ENCODE results near the gene GMEB2. TPM values are rescaled to one million over a fixed set of nuclear protein-coding genes. Genes with fewer than 3 reads are reported as not detected.

GMEB2 gene
- polyA plus RNA-seq, 1 experiment = 6.3 TPM

DNA sequence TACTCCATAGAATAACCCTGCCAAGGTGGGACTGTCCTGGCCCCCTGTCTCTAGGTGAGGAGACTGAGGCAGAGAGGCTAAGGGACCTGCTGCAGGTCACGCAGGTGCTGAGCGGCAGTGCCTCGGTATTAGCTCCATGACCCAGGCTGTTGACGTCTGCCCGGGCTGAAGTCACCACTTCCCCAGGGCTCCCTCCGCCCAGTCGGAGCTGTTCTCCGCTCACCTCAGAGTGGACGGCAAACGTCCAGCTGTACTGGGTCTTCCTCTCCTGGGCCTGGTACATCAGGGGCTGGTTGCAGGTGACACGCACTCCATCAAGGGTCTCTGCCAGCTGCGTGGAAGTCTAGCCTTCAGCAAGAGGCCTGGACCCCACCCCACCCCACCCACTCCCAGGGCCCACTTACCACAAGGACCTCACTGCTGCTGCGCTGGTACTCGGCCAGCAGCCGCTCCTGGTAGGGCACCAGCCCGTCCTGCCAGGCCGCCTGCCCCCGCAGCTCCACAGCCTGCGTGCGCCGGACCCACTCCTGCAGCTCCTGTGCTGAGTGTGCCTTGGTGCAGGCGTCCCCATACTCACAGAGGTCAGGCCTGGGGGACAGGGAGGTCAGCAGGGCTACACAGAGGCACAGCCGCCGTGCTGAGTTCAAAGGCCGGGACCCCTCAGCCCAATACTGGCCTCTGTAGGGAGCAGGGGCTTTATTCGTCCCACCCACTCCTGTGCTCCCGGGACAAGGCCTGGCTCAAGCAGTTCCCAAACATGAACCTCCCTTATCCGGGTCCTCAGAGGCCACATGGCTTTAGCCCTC, 56.4 kb downstream of the GMEB2 start:
- POLR2A ChIA-PET = no interaction called here
- no peak for DNase-seq (ENCODE audit: low read depth, low spot score)
- Histone ChIP-seq H3K4me3 (ENCODE audit: low read depth, low read length) (no peak overlapping the region), H3K27me3 (ENCODE audit: control insufficient read depth, insufficient read depth, low read length) (no peaks in the 10 kb centered on the region), H3K9me3 (ENCODE audit: control insufficient read depth, insufficient read depth, low read length) (no peaks in the 10 kb centered on the region; the same call in 1 of the 2 replicates), H3K27ac (ENCODE audit: low read depth, low read length) (no peak overlapping the region)
- TF ChIP-seq, protein P1, sequence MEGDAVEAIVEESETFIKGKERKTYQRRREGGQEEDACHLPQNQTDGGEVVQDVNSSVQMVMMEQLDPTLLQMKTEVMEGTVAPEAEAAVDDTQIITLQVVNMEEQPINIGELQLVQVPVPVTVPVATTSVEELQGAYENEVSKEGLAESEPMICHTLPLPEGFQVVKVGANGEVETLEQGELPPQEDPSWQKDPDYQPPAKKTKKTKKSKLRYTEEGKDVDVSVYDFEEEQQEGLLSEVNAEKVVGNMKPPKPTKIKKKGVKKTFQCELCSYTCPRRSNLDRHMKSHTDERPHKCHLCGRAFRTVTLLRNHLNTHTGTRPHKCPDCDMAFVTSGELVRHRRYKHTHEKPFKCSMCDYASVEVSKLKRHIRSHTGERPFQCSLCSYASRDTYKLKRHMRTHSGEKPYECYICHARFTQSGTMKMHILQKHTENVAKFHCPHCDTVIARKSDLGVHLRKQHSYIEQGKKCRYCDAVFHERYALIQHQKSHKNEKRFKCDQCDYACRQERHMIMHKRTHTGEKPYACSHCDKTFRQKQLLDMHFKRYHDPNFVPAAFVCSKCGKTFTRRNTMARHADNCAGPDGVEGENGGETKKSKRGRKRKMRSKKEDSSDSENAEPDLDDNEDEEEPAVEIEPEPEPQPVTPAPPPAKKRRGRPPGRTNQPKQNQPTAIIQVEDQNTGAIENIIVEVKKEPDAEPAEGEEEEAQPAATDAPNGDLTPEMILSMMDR (IDR thresholded peaks at IDR 0.05; ENCODE audit: low read depth, low read length) = no peak
- CTCF ChIA-PET = no interaction called here

DNA sequence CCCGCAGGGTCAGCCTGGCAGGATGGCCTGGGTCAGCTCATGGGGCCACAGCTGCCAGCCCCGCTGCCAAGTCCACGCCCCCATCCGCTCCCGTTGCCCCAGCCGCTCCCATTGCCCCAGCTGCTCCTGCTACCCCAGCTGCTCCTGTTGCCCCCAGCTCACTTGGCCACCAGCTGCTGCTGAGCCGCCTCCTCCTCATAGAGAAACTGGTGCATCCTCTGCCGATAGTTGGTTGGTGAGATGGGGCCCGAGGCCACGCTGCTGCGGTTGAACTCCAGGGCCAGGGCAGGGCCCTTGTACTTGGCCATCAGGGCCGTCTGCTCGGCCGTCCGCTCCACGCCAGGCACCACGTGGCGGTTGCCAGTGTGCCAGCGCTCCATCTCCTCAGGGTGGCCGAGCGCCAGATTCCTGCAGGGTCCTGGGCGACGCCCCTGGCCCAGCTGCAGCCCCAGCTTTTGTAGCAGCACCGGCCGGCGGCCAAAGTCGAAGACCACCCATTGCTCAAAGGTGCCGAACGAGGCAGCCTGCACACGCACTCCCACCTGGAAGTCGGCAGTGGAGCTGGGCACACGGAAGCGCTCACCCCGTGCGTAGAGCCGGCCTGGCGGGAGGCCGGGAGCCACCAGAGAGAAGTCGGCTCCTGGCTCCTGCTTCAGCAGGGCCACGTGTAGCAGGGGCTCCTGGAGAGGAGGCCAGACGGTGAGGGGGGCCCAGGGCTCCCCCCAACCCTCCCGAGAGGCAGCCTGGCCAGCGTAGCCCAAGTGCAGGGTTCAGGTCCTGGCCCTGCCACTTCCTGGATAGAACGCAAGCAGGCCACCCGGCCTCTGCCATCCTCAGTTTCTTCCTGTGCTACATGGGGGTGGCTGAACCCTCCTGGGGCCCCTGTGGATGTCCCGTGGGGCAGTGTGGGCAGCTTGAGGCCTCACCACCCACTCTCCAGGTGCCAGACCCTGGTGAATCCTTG, 57.6 kb downstream of the GMEB2 start:
- Histone ChIP-seq H3K9me3 (ENCODE audit: control insufficient read depth, insufficient read depth, low read length) (no peaks in the 10 kb centered on the region; the same call in 1 of the 2 replicates), H3K27ac (ENCODE audit: low read depth, low read length) (no peak overlapping the region), H3K27me3 (ENCODE audit: control insufficient read depth, insufficient read depth, low read length) (no peaks in the 10 kb centered on the region), H3K4me3 (ENCODE audit: low read depth, low read length) (no peak overlapping the region)
- POLR2A ChIA-PET = no interaction called here
- TF ChIP-seq, protein P1 (IDR thresholded peaks at IDR 0.05; ENCODE audit: low read depth, low read length) = no peak
- CTCF ChIA-PET = no interaction called here
- DNase-seq (ENCODE audit: low read depth, low spot score) = no peak

DNA sequence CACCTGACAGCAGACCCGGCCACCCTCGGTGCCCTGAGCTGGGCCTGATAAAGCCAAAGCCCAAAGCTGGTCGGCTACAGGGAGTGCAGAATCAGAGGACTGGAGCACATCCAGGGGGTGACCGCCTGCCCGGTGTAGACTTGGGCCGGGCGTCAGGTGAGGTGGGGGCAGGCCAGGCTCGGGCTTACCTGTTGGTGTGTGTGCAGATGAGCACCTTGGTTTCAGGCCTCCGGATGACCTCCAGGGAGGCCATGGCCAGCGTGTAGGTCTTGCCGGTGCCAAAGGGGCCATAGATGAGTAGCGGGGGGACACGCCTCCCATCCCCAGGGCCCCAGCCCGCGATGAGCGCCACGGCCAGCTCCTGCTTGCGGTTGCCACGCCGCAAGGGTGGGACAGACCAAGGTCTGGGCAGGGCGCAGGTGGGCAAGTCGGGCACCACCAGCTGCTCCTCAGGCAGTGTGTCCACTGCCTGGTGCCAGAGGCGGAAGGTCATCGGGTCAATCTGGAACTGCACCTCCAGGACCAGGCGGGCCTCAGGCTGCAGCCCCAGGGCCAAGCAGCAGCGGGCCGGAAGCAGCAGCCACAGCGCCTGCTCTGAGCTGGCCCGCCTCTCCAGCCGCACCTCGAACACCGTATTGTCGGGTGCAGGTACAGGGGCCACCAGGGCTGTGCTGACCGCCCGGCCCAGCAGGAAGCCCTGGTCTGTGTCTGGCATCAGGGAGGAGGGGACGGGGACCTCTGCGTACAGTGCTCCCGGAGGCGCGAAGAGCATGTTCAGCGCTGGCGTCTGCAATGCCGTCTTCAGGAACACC, 58.5 kb downstream of the GMEB2 start:
- ChIA-PET POLR2A (no interaction called here), CTCF (no interaction called here)
- Histone ChIP-seq H3K9me3 (ENCODE audit: control insufficient read depth, insufficient read depth, low read length) (no peaks in the 10 kb centered on the region; the same call in 1 of the 2 replicates), H3K27me3 (ENCODE audit: control insufficient read depth, insufficient read depth, low read length) (no peaks in the 10 kb centered on the region), H3K27ac (ENCODE audit: low read depth, low read length) (no peak overlapping the region), H3K4me3 (ENCODE audit: low read depth, low read length) (no peak overlapping the region)
- TF ChIP-seq, protein P1 (IDR thresholded peaks at IDR 0.05; ENCODE audit: low read depth, low read length) = no peak
- DNase-seq (ENCODE audit: low read depth, low spot score) = no peak

DNA sequence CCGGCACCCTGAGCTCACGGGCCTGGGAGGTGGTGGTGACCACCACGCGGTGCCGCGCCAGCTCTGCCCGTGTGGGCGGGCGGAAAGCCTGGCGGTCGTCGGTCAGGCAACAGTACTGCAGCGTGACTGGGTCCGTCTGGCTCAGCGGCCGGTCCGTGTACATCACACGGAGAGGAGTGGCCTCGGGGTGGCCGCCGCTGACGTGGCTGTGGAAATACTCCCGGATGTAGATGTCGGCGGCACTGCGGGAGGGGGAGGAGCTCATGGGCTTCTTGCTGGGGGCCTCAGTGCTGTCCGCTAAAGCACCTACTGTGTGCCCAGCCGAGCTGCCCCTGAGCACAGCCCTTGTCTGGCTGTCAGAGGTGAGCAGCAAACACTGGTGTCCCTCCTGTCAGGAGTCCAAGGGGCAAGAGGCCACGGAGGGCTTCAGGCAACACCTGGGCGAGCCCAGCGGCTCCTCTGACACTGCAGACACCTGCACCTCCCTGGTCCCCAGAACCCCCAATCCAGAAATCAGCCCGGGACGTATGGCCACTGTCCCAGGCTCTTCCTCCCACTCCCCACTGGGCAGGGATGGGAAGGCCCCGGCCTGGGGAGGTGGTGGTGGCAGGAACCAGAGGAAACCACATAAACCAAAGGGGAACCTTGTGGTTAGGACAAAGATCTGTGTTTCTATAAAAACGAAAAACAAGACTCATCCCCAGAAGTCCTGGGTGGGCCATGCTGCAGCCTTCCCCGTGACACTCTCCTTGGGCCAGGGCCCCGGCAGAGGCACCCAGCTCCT, 59.3 kb downstream of the GMEB2 start:
- CTCF ChIA-PET = no interaction called here
- H3K9me3 ChIP-seq (ENCODE audit: control insufficient read depth, insufficient read depth, low read length) = no peaks in the 10 kb centered on the region; the same call in 1 of the 2 replicates
- POLR2A ChIA-PET = no interaction called here
- H3K4me3 ChIP-seq (ENCODE audit: low read depth, low read length) = no peak overlapping the region
- H3K27ac ChIP-seq (ENCODE audit: low read depth, low read length) = no peak overlapping the region
- no peak for DNase-seq (ENCODE audit: low read depth, low spot score)
- H3K27me3 ChIP-seq (ENCODE audit: control insufficient read depth, insufficient read depth, low read length) = no peaks in the 10 kb centered on the region
- TF ChIP-seq, protein P1 (IDR thresholded peaks at IDR 0.05; ENCODE audit: low read depth, low read length) = no peak
